GM19324 (cell line): ENCODE data around the gene IRF2BP2.
"Not testable (repeated sequence)": the region's sequence is repeated elsewhere in the genome, so short reads cannot be mapped to it uniquely, and the experiment has no call there.

Experiments used
- ATAC-seq: cut with Tn5 transposase; IDR thresholded peaks from one replicate; pipeline ENCODE4 v1.9.1; 2021; ENCODE audit warnings: mild to moderate bottlenecking, moderate library complexity; ENCODE audit not compliant: unreplicated experiment, low FRiP score

Gene IRF2BP2

GRCh38 chr1:234634922-234635321 lies 24.9 kb upstream of the IRF2BP2 start:
- ATAC-seq = not testable (repeated sequence)

- ATAC-seq = no peak
These were observed 24.4 kb upstream of the IRF2BP2 start for GRCh38 chr1:234634387-234634786.

- ATAC-seq = no peak
These were observed 23.4 kb upstream of the IRF2BP2 start for GRCh38 chr1:234633246-234634003.

GRCh38 chr1:234632225-234632624 lies 22.2 kb upstream of the IRF2BP2 start:
- no peak for ATAC-seq

GRCh38 chr1:234631721-234632125 lies 21.7 kb upstream of the IRF2BP2 start:
- ATAC-seq = no peak

GRCh38 chr1:234629026-234629425 lies 19.0 kb upstream of the IRF2BP2 start:
- ATAC-seq = no peak

GRCh38 chr1:234628089-234628488 lies 18.1 kb upstream of the IRF2BP2 start:
- ATAC-seq = no peak

- no peak for ATAC-seq
These were observed 17.3 kb upstream of the IRF2BP2 start for GRCh38 chr1:234627009-234627950.

- ATAC-seq = no peak
These were observed 16.4 kb upstream of the IRF2BP2 start for GRCh38 chr1:234626391-234626790.

GRCh38 chr1:234624724-234625117 lies 14.7 kb upstream of the IRF2BP2 start:
- ATAC-seq = no peak

- ATAC-seq = no peak
These were observed 11.8 kb upstream of the IRF2BP2 start for GRCh38 chr1:234621657-234622335.

- no peak for ATAC-seq
These were observed 11.1 kb upstream of the IRF2BP2 start for GRCh38 chr1:234621127-234621468.

GRCh38 chr1:234620272-234621126 lies 10.5 kb upstream of the IRF2BP2 start:
- ATAC-seq = no peak

GRCh38 chr1:234619794-234620247 lies 9.8 kb upstream of the IRF2BP2 start:
- no peak for ATAC-seq

- no peak for ATAC-seq
These were observed 9.1 kb upstream of the IRF2BP2 start for GRCh38 chr1:234619071-234619480.

- ATAC-seq = no peak
These were observed 8.7 kb upstream of the IRF2BP2 start for GRCh38 chr1:234618737-234619049.

- no peak for ATAC-seq
These were observed 8.2 kb upstream of the IRF2BP2 start for GRCh38 chr1:234617986-234618736.

- ATAC-seq = no peak
These were observed 7.4 kb upstream of the IRF2BP2 start for GRCh38 chr1:234617131-234617985.

- ATAC-seq = no peak
These were observed 6.7 kb upstream of the IRF2BP2 start for GRCh38 chr1:234616644-234617043.
